GM12878 (cell line): ENCODE measurements around the gene TTLL6. TPM values are rescaled to one million over a fixed set of nuclear protein-coding genes. Genes with fewer than 3 reads are reported as not detected.

ENCODE experiments used
- ATAC-seq: fragments of 200-7000 bp; cut with Tn5 transposase; 3 replicates; pipeline ENCODE4 v1.9.1; 2020; ENCODE audit warnings: mild to moderate bottlenecking, moderate library complexity
- BruUV-seq: library from RNA; stranded (reverse); fragments of 400-500 nt; replicated peaks from 2 replicates; lab custom pipeline; 2021; lab: Mats Ljungman, UMichigan
- CTCF ChIA-PET: fragments of 300-600 bp; sonication (Branson Sonifier 250); formaldehyde crosslinking; extraction: SDS; loops from one replicate; lab custom pipeline; 2021; ENCODE audit warnings: inconsistent platforms; lab: Yijun Ruan, JAX
- POLR2A ChIA-PET: fragments of 350-600 bp; formaldehyde crosslinking; extraction: SDS; loops from one replicate; lab custom pipeline; 2021; ENCODE audit warnings: inconsistent platforms; lab: Charles Lee
- RAD21 ChIA-PET: fragments of 300-600 bp; sonication (Branson Sonifier 250); formaldehyde crosslinking; loops from one replicate; lab custom pipeline; 2023; ENCODE audit warnings: antibody characterized with exemption; ENCODE audit not compliant: unreplicated experiment; lab: Charles Lee
- SMC1A ChIA-PET: fragments of 300-600 bp; sonication (Branson Sonifier 250); formaldehyde crosslinking; loops from one replicate; lab custom pipeline; 2023; ENCODE audit not compliant: unreplicated experiment, uncharacterized antibody; lab: Charles Lee
- DNase-seq: peaks from one replicate; pipeline ENCODE4 v3.0.0-alpha.2; 2011; ENCODE audit warnings: low read depth, low spot score
- FAIRE-seq: peaks from 3 replicates; lab custom pipeline; 2011; peaks lifted over from hg19 to GRCh38; lab: Jason Lieb, UNC
- H2AFZ ChIP-seq: 2 replicates; pipeline ENCODE4 v1.6.0; 2011; ENCODE audit warnings: low read depth, low read length, control low read depth; ENCODE audit not compliant: control insufficient read depth
- H3K27ac ChIP-seq: 2 replicates; pipeline ENCODE4 v1.5.1; 2011; ENCODE audit warnings: control low read depth; ENCODE audit not compliant: control insufficient read depth, insufficient read depth
- H3K27me3 ChIP-seq, 2 experiments: replicated peaks in 1 of 2; 2 replicates each; pipeline versions ENCODE4 v1.6.0 to v1.6.1; 2011; ENCODE audit warnings: low read length in 1 of 2; ENCODE audit not compliant: control insufficient read depth in 2 of 2, insufficient read depth in 2 of 2
- H3K36me3 ChIP-seq, 2 experiments: 2 replicates each; pipeline ENCODE4 v1.5.1; 2011; ENCODE audit warnings: low read length in 1 of 2; ENCODE audit not compliant: control insufficient read depth in 2 of 2, insufficient read depth in 2 of 2
- H3K4me1 ChIP-seq: 2 replicates; pipeline ENCODE4 v1.6.1; 2011; ENCODE audit warnings: mild to moderate bottlenecking, low read length, moderate library complexity, mixed read lengths; ENCODE audit not compliant: control insufficient read depth, insufficient read depth
- H3K4me2 ChIP-seq: 2 replicates; pipeline ENCODE4 v1.6.0; 2011; ENCODE audit warnings: control low read depth; ENCODE audit not compliant: control insufficient read depth, insufficient read depth
- H3K4me3 ChIP-seq: fragments of 200-600 bp; sonication (generic); 2 replicates; pipeline ENCODE4 v1.5.1; 2016
- H3K79me2 ChIP-seq: 2 replicates; pipeline ENCODE4 v1.6.0; 2011; ENCODE audit warnings: low read length; ENCODE audit not compliant: control insufficient read depth, insufficient read depth
- H3K9ac ChIP-seq: 2 replicates; pipeline ENCODE4 v1.8.0; 2011; ENCODE audit warnings: low read length, control low read depth, mixed read lengths; ENCODE audit not compliant: control insufficient read depth, insufficient read depth
- H3K9me3 ChIP-seq: replicated peaks from 3 replicates; pipeline ENCODE4 v1.5.1; 2011; ENCODE audit warnings: mild to moderate bottlenecking, low read length; ENCODE audit not compliant: control insufficient read depth, insufficient read depth
- H4K20me1 ChIP-seq: 2 replicates; pipeline ENCODE4 v1.6.0; 2011; ENCODE audit not compliant: control insufficient read depth, insufficient read depth
- BHLHE40 ChIP-seq, 2 experiments: fragments of 450-650 bp in 1 of 2; IDR thresholded peaks; 2 replicates each; pipeline ENCODE4 v1.6.1; 2011 to 2017; ENCODE audit warnings: low read depth in 2 of 2, borderline replicate concordance in 1 of 2, improper control_type of control experiment in 1 of 2, low read length in 1 of 2, mild to moderate bottlenecking in 1 of 2
- CHD2 ChIP-seq: IDR thresholded peaks from 2 replicates; pipeline ENCODE4 v1.6.1; 2011; ENCODE audit warnings: low read depth, low read length, improper control_type of control experiment, borderline replicate concordance
- GABPA ChIP-seq: IDR thresholded peaks from 2 replicates; pipeline ENCODE4 v1.6.1; 2014; ENCODE audit warnings: antibody characterized with exemption, low read depth, mild to moderate bottlenecking, inconsistent platforms
- GATAD2B ChIP-seq: fragments of 450-650 bp; conservative IDR thresholded peaks from 2 replicates; pipeline ENCODE4 v1.6.1; 2017; ENCODE audit warnings: low read depth, mild to moderate bottlenecking, moderate library complexity
- HDAC2 ChIP-seq: fragments of 200-600 bp; sonication (generic); IDR thresholded peaks from 2 replicates; pipeline ENCODE4 v1.6.1; 2017
- IKZF1 ChIP-seq: fragments of 450-650 bp; conservative IDR thresholded peaks from 2 replicates; pipeline ENCODE4 v1.6.1; 2017; ENCODE audit warnings: antibody characterized with exemption, mild to moderate bottlenecking
- IKZF2 ChIP-seq, 2 experiments: fragments of 450-650 bp; IDR thresholded peaks; 2 replicates each; pipeline ENCODE4 v1.6.1; 2017; ENCODE audit warnings: mild to moderate bottlenecking in 2 of 2, moderate library complexity in 2 of 2
- JUNB ChIP-seq: IDR thresholded peaks from 2 replicates; pipeline ENCODE4 v1.6.1; 2016; ENCODE audit warnings: antibody characterized with exemption, mild to moderate bottlenecking
- JUND ChIP-seq: IDR thresholded peaks from 2 replicates; pipeline ENCODE4 v1.6.1; 2012; ENCODE audit warnings: low read depth, mild to moderate bottlenecking, low read length, improper control_type of control experiment, moderate library complexity
- KAT2A ChIP-seq: conservative IDR thresholded peaks from 2 replicates; pipeline ENCODE4 v1.6.1; 2011; ENCODE audit warnings: low read depth, low read length; ENCODE audit not compliant: control insufficient read depth
- MEF2B ChIP-seq: fragments of 450-650 bp; IDR thresholded peaks from 2 replicates; pipeline ENCODE4 v1.6.1; 2018; ENCODE audit warnings: mild to moderate bottlenecking, moderate library complexity; ENCODE audit not compliant: partially characterized antibody, poor library complexity, severe bottlenecking
- NFXL1 ChIP-seq: fragments of 450-650 bp; IDR thresholded peaks from 2 replicates; pipeline ENCODE4 v1.6.1; 2017; ENCODE audit warnings: antibody characterized with exemption, mild to moderate bottlenecking, borderline replicate concordance
- POLR2AphosphoS2 ChIP-seq: IDR thresholded peaks from 2 replicates; pipeline ENCODE4 v1.6.1; 2011; ENCODE audit warnings: low read depth, mild to moderate bottlenecking, low read length, improper control_type of control experiment, moderate library complexity
- RUNX3 ChIP-seq: IDR thresholded peaks from 2 replicates; pipeline ENCODE4 v1.6.1; 2012; ENCODE audit warnings: low read length, inconsistent platforms
- SUZ12 ChIP-seq: fragments of 200-600 bp; sonication (generic); IDR thresholded peaks from one replicate; pipeline ENCODE4 v1.6.1; 2018; ENCODE audit warnings: antibody characterized with exemption, mild to moderate bottlenecking; ENCODE audit not compliant: unreplicated experiment
- YY1 ChIP-seq: IDR thresholded peaks from 2 replicates; pipeline ENCODE4 v1.6.1; 2011; ENCODE audit warnings: low read depth, mild to moderate bottlenecking, low read length
- ZNF207 ChIP-seq: fragments of 450-650 bp; IDR thresholded peaks from 2 replicates; pipeline ENCODE4 v1.6.1; 2014; ENCODE audit warnings: antibody characterized with exemption, mild to moderate bottlenecking, borderline replicate concordance
- ZNF274 ChIP-seq: IDR thresholded peaks from one replicate; pipeline ENCODE4 v1.8.0; 2011; ENCODE audit not compliant: insufficient read length, insufficient read depth
- WGBS: methylation state at CpG from one replicate; pipeline ENCODE4 v1.1.6; 2016; ENCODE audit warnings: low lambda C conversion rate; ENCODE audit not compliant: insufficient replicate concordance, insufficient coverage; ENCODE audit errors: missing lambda C conversion rate; 5-methylcytosine and 5-hydroxymethylcytosine counted together
- in situ Hi-C: fragments of 300-500 bp; cut with MboI; formaldehyde crosslinking; loops from 9 replicates; pipeline ENCODE4 v1.14.3; 2018; ENCODE audit warnings: mixed read lengths
- intact Hi-C: fragments of 100-400 bp; cut with micrococcal nuclease; formaldehyde crosslinking; loops from one replicate; pipeline ENCODE4 v1.14.2; 2022; ENCODE audit not compliant: unreplicated experiment
- polyA plus RNA-seq, 11 experiments: library from polyadenylated mRNA; depleted of rRNA in 4 of 11; unstranded in 6 of 11; stranded (reverse) in 5 of 11; fragments of >200 nt; fragmentation: Nextera tagmentation in 4 of 11; fragmentation: Illumina TruSeq in 1 of 11; extraction: Ambion mirVana in 4 of 11; extraction: Trizol in 1 of 11; gene quantifications; 1 replicate in 1 of 11; 2 replicates in 10 of 11; pipeline versions ENCODE4 v1.2.1 to v1.2.3, GENCODE V29; 2011 to 2016; ENCODE audit warnings: inconsistent platforms in 2 of 11, missing spikeins in 2 of 11, low read depth in 1 of 11
- total RNA-seq, 4 experiments: library from RNA; depleted of rRNA in 3 of 4; stranded (reverse); fragments of >200 nt in 3 of 4; fragmentation: Illumina TruSeq in 1 of 4; extraction: Trizol in 1 of 4; gene quantifications; 2 replicates each; pipeline versions ENCODE4 v1.2.1 to v1.2.3, GENCODE V29; 2013 to 2021
- TF ChIP-seq, protein P1 (sequence below): fragments of 450-650 bp; IDR thresholded peaks from 2 replicates; pipeline ENCODE4 v1.6.1; 2017; ENCODE audit warnings: low read depth, mild to moderate bottlenecking, moderate library complexity
- TF ChIP-seq, protein P2 (sequence below): fragments of 450-650 bp; conservative IDR thresholded peaks from 2 replicates; pipeline ENCODE4 v1.6.1; 2017; ENCODE audit warnings: mild to moderate bottlenecking, moderate library complexity

TTLL6 gene
- total and polyA plus RNA-seq, 10 of the 15 experiments (the other 5 are each of a cell fraction or from before 2014, with no cell fraction given), result 0.06 to 0.36 (median 0.13) TPM; not detected in 4

DNA sequence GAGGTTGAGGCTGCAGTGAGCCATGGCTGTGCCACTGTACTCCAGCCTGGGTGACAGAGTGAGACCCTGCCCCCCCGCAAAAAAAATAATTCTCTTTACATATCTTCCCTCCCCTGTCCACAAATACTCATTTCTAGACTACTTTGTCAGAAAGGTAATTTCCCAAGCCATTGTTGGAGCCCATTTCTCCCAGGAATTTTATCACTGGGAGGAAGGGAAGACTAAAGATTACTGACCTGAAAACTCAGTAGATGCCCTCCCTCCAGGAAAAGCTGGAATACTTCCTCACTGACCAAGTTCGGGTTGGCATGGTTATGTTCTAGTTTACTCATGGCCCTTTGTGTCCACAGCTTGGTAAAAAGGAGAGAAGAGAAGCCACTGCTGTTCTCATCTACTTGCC, 17.9 kb upstream of the TTLL6 start:
- BruUV-seq, result no TSS peak
- DNase-seq, result no peak
- in situ Hi-C loops (no loop called here), intact Hi-C loops (no loop called here)
- Histone ChIP-seq H3K4me3 (peak overlapping the region; percentile 46), H3K4me2 (peak overlapping the region; percentile 84), H2AFZ (no peak overlapping the region), H4K20me1 (no peaks in the 10 kb centered on the region), H3K36me3 (peaks cover 0 to 5% of the 10 kb centered on the region in 2 experiments; a peak in 2 of 4 replicates), H3K9me3 (no peaks in the 10 kb centered on the region; the same call in 2 of the 3 replicates), H3K4me1 (peaks cover 43% of the 10 kb centered on the region), H3K27ac (peak overlapping the region; percentile 72; the same call in 1 of the 2 replicates), H3K9ac (no peak overlapping the region; the same call in 1 of the 2 replicates), H3K27me3 (no peaks in the 10 kb centered on the region), H3K79me2 (peaks cover 57% of the 10 kb centered on the region)
- WGBS, result 0% methylated on average over 2 of the region's 2 CpGs
- ChIA-PET CTCF (interaction anchor here (1.2 to 15.9 kb wide), 7 partner anchors 22 to 384 kb away, joined by 3 to 132 read pairs (median 7); partner anchors contain the start of gene TTLL6), SMC1A (interaction anchor here (1.2 to 4.0 kb wide), 10 partner anchors 7 to 394 kb away, joined by 3 to 29 read pairs (median 6); no protein-coding TSS in a partner anchor), POLR2A (interaction anchor here (1.1 to 1.7 kb wide), 4 partner anchors 12 to 74 kb away, joined by 3 to 6 read pairs (median 4); no protein-coding TSS in a partner anchor), RAD21 (interaction anchor here (0.6 to 2.0 kb wide), 12 partner anchors 9 to 1154 kb away, joined by 3 to 13 read pairs (median 4); partner anchors contain the start of genes SNF8 and TTLL6)
- FAIRE-seq, result no peak
- ATAC-seq, result peak; percentile 16
- TF ChIP-seq BHLHE40 (IDR thresholded peaks at IDR 0.05; ENCODE audit: borderline replicate concordance in 1 of 2, low read depth in 2 of 2, low read length in 1 of 2) (peak in 1 of 2 experiments; percentile 8; a peak in 1 of 4 replicates), GATAD2B (peak; percentile 53; the same call in 1 of the 2 replicates), JUNB (peak; percentile 89), MEF2B (peak; percentile 31), IKZF1 (peak; percentile 98), GABPA (no peak), YY1 (no peak), JUND (peak; percentile 39; the same call in 1 of the 2 replicates), ZNF207 (no peak), SUZ12 (no peak), ZNF274 (no peak), IKZF2 (IDR thresholded peaks at IDR 0.05) (peak; percentile 98 to 99), NFXL1 (no peak), RUNX3 (peak; percentile 69), HDAC2 (no peak), KAT2A (no peak), POLR2AphosphoS2 (no peak), CHD2 (no peak)
- TF ChIP-seq, protein P1, sequence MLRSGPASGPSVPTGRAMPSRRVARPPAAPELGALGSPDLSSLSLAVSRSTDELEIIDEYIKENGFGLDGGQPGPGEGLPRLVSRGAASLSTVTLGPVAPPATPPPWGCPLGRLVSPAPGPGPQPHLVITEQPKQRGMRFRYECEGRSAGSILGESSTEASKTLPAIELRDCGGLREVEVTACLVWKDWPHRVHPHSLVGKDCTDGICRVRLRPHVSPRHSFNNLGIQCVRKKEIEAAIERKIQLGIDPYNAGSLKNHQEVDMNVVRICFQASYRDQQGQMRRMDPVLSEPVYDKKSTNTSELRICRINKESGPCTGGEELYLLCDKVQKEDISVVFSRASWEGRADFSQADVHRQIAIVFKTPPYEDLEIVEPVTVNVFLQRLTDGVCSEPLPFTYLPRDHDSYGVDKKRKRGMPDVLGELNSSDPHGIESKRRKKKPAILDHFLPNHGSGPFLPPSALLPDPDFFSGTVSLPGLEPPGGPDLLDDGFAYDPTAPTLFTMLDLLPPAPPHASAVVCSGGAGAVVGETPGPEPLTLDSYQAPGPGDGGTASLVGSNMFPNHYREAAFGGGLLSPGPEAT, result peak; percentile 97
- TF ChIP-seq, protein P2, sequence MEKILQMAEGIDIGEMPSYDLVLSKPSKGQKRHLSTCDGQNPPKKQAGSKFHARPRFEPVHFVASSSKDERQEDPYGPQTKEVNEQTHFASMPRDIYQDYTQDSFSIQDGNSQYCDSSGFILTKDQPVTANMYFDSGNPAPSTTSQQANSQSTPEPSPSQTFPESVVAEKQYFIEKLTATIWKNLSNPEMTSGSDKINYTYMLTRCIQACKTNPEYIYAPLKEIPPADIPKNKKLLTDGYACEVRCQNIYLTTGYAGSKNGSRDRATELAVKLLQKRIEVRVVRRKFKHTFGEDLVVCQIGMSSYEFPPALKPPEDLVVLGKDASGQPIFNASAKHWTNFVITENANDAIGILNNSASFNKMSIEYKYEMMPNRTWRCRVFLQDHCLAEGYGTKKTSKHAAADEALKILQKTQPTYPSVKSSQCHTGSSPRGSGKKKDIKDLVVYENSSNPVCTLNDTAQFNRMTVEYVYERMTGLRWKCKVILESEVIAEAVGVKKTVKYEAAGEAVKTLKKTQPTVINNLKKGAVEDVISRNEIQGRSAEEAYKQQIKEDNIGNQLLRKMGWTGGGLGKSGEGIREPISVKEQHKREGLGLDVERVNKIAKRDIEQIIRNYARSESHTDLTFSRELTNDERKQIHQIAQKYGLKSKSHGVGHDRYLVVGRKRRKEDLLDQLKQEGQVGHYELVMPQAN, result no peak
